Measurements from ENCODE around the gene GALNT18.

The GALNT18 gene

DNA sequence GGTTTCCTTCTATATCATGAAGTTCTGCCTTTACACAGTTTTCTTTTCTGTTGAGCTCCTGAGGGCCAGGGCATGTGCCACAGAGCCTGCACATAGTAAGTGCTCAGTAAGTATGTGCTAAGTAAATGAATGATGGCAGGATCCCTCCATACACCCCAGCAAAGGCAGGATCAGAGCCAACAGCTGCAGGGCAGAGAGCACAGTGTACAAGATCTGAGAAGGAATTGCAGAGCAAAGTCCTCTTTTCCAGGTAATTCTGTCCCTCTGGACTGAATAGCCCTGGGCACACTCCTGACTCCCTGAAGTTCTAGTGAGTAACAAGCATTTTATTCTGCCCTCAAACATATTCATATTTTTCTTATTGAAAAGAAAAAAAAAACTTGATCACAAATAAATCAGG, 117.7 kb downstream of the GALNT18 start:
- H3F3A ChIP-seq (ENCODE audit: insufficient read depth) = no peaks in the 10 kb centered on the region
- no peaks in the 10 kb centered on the region for H4K20me1 ChIP-seq (ENCODE audit: low read depth, low read length)
- H3K9me3 ChIP-seq (ENCODE audit: insufficient read depth, low read length) = no peaks in the 10 kb centered on the region
- H3K9ac ChIP-seq (ENCODE audit: low read length) = no peak overlapping the region
- no peak overlapping the region for H3K27ac ChIP-seq (ENCODE audit: low read depth, low read length)
- H3K27me3 ChIP-seq (ENCODE audit: low read length) = no peaks in the 10 kb centered on the region
- H2AFZ ChIP-seq (ENCODE audit: low read depth, low read length, severe bottlenecking) = no peak overlapping the region
- H3K36me3 ChIP-seq (ENCODE audit: low read length) = no peaks in the 10 kb centered on the region
- no peak for TF ChIP-seq EZH2phosphoT487 (conservative IDR thresholded peaks at IDR 0.05; ENCODE audit: low read length)
- TF ChIP-seq, protein P1, sequence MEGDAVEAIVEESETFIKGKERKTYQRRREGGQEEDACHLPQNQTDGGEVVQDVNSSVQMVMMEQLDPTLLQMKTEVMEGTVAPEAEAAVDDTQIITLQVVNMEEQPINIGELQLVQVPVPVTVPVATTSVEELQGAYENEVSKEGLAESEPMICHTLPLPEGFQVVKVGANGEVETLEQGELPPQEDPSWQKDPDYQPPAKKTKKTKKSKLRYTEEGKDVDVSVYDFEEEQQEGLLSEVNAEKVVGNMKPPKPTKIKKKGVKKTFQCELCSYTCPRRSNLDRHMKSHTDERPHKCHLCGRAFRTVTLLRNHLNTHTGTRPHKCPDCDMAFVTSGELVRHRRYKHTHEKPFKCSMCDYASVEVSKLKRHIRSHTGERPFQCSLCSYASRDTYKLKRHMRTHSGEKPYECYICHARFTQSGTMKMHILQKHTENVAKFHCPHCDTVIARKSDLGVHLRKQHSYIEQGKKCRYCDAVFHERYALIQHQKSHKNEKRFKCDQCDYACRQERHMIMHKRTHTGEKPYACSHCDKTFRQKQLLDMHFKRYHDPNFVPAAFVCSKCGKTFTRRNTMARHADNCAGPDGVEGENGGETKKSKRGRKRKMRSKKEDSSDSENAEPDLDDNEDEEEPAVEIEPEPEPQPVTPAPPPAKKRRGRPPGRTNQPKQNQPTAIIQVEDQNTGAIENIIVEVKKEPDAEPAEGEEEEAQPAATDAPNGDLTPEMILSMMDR (IDR thresholded peaks at IDR 0.05; ENCODE audit: insufficient read depth, low read length, poor library complexity, severe bottlenecking) = no peak
- H3K9me2 ChIP-seq (replicated peaks; ENCODE audit: insufficient read depth, low read length) = no peaks in the 10 kb centered on the region
- no peak overlapping the region for H3K4me3 ChIP-seq (ENCODE audit: insufficient read depth, low read length, poor library complexity, severe bottlenecking)
- no peaks in the 10 kb centered on the region for H3K79me2 ChIP-seq (ENCODE audit: insufficient read depth, low read length)
- no peak overlapping the region for H3K4me2 ChIP-seq (ENCODE audit: low read depth, low read length, poor library complexity, severe bottlenecking)

DNA sequence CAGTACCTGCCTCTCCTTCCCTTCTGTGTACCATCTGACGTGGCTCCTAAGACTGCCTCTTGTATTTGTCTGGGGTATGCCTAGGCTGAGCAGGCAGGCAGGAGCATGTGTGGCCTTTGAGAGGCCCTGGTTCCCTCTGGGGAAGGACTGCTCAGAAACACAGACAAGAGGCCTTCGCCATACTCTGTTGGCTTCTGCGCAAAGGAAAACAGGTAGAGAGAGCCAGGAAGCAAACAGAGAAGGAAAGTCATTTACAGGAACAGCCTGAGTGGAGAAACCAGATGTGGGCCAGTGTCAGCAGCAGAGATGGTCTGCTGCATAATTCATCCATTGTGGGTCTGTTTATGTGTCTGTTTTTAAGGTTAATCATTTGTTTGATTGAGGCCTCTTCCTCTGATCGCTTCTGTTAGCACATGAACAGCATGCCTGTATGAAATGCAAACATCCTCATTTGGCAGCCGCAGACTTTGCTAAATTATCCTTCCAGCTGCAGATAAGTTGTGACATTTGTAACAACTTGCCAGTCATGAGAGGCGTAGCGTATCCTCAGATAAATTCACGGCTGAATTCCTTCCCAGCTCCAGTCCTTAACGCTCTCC, 119.4 kb downstream of the GALNT18 start:
- no peaks in the 10 kb centered on the region for H3K9me3 ChIP-seq (ENCODE audit: insufficient read depth, low read length)
- H2AFZ ChIP-seq (ENCODE audit: low read depth, low read length, severe bottlenecking) = no peak overlapping the region
- no peak overlapping the region for H3K4me2 ChIP-seq (ENCODE audit: low read depth, low read length, poor library complexity, severe bottlenecking)
- no peak for TF ChIP-seq EZH2phosphoT487 (conservative IDR thresholded peaks at IDR 0.05; ENCODE audit: low read length)
- H4K20me1 ChIP-seq (ENCODE audit: low read depth, low read length) = no peaks in the 10 kb centered on the region
- H3K36me3 ChIP-seq (ENCODE audit: low read length) = no peaks in the 10 kb centered on the region
- H3K79me2 ChIP-seq (ENCODE audit: insufficient read depth, low read length) = no peaks in the 10 kb centered on the region
- no peaks in the 10 kb centered on the region for H3K9me2 ChIP-seq (replicated peaks; ENCODE audit: insufficient read depth, low read length)
- no peak overlapping the region for H3K9ac ChIP-seq (ENCODE audit: low read length)
- no peak overlapping the region for H3K4me3 ChIP-seq (ENCODE audit: insufficient read depth, low read length, poor library complexity, severe bottlenecking)
- no peaks in the 10 kb centered on the region for H3K27me3 ChIP-seq (ENCODE audit: low read length)
- no peak overlapping the region for H3K27ac ChIP-seq (ENCODE audit: low read depth, low read length)
- no peaks in the 10 kb centered on the region for H3F3A ChIP-seq (ENCODE audit: insufficient read depth)

DNA sequence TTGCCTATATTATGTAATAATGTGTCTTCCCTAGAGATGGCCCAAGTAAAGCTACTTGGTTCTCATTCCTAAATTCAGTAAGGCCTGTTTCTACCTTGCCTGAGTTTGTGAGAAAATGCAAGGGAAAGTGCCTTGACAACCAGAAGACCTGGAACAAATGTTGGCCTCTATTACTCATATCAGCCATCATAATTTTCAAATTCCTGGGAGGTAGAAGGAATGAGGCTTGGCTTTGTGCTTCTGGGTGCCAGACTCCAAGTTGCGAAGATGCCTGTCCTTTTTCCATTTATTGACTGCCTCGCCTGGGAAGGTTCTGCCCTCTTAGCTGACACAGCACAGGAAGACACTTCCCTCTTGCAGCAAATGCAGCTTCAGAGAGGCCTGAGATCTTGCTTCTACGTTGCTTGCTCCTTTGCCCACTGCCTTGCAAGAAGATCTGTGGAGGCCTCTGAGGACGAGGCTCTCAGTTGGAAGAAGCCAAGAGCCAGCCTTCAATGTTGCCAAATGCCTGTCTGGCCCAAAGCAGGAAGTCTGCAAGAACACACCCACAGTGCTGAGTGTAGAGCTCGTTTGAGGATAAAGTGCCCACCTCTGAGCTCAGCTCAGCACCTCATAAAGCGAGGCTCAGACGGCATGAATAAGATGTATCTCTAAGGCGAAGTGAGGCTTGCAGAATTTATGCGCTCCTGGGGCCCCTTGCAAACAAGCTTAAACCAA, 120.1 kb downstream of the GALNT18 start:
- H3K27ac ChIP-seq (ENCODE audit: low read depth, low read length) = no peak overlapping the region
- H3K79me2 ChIP-seq (ENCODE audit: insufficient read depth, low read length) = no peaks in the 10 kb centered on the region
- TF ChIP-seq, protein P1 (IDR thresholded peaks at IDR 0.05; ENCODE audit: insufficient read depth, low read length, poor library complexity, severe bottlenecking) = no peak
- no peaks in the 10 kb centered on the region for H3K27me3 ChIP-seq (ENCODE audit: low read length)
- H3K9me2 ChIP-seq (replicated peaks; ENCODE audit: insufficient read depth, low read length) = no peaks in the 10 kb centered on the region
- no peak overlapping the region for H3K9ac ChIP-seq (ENCODE audit: low read length)
- no peak overlapping the region for H3K4me2 ChIP-seq (ENCODE audit: low read depth, low read length, poor library complexity, severe bottlenecking)
- no peaks in the 10 kb centered on the region for H3K36me3 ChIP-seq (ENCODE audit: low read length)
- H4K20me1 ChIP-seq (ENCODE audit: low read depth, low read length) = no peaks in the 10 kb centered on the region
- H3K4me3 ChIP-seq (ENCODE audit: insufficient read depth, low read length, poor library complexity, severe bottlenecking) = no peak overlapping the region
- H2AFZ ChIP-seq (ENCODE audit: low read depth, low read length, severe bottlenecking) = no peak overlapping the region
- H3F3A ChIP-seq (ENCODE audit: insufficient read depth) = no peaks in the 10 kb centered on the region
- H3K9me3 ChIP-seq (ENCODE audit: insufficient read depth, low read length) = no peaks in the 10 kb centered on the region

Measured in SU-DHL-6 (cell line).